Neural progenitor cell (in vitro differentiated cells): ENCODE data around the gene PLCL1. TPM values are rescaled to one million over a fixed set of nuclear protein-coding genes. Genes with fewer than 3 reads are reported as not detected.
A peak's percentile ranks its signal among the peaks of the same experiment; 100 is the strongest.

ENCODE experiments used
- DNase-seq: peaks from one replicate; pipeline ENCODE4 v3.0.0-alpha.2; 2016; ENCODE audit warnings: low spot score
- H2AFZ ChIP-seq: fragments of 200-600 bp; sonication (generic); replicated peaks from 2 replicates; pipeline ENCODE4 v1.6.1; 2016; ENCODE audit warnings: antibody characterized with exemption
- H3F3A ChIP-seq: fragments of 200-600 bp; sonication (generic); 2 replicates; pipeline ENCODE4 v1.6.1; 2016; ENCODE audit warnings: antibody characterized with exemption, low read depth
- H3K27ac ChIP-seq: fragments of 200-600 bp; sonication (generic); 2 replicates; pipeline ENCODE4 v1.5.1; 2016; ENCODE audit warnings: mild to moderate bottlenecking
- H3K27me3 ChIP-seq: fragments of 200-600 bp; sonication (generic); 2 replicates; pipeline ENCODE4 v1.6.1; 2016; ENCODE audit warnings: mild to moderate bottlenecking, moderate library complexity
- H3K36me3 ChIP-seq: fragments of 200-600 bp; sonication (generic); 2 replicates; pipeline ENCODE4 v1.5.1; 2016
- H3K4me1 ChIP-seq: fragments of 200-600 bp; sonication (generic); 2 replicates; pipeline ENCODE4 v1.6.1; 2016; ENCODE audit warnings: mixed run types
- H3K4me2 ChIP-seq: fragments of 200-600 bp; sonication (generic); 2 replicates; pipeline ENCODE4 v1.6.1; 2016
- H3K4me3 ChIP-seq: fragments of 200-600 bp; sonication (generic); 2 replicates; pipeline ENCODE4 v1.5.1; 2016
- H3K79me2 ChIP-seq: fragments of 200-600 bp; sonication (generic); 2 replicates; pipeline ENCODE4 v1.6.1; 2016; ENCODE audit warnings: low read depth
- H3K9ac ChIP-seq: fragments of 200-600 bp; sonication (generic); 2 replicates; pipeline ENCODE4 v1.6.1; 2016
- H3K9me3 ChIP-seq: fragments of 200-600 bp; sonication (generic); 2 replicates; pipeline ENCODE4 v1.5.1; 2016; ENCODE audit warnings: low read depth
- H4K20me1 ChIP-seq: fragments of 200-600 bp; sonication (generic); 2 replicates; pipeline ENCODE4 v1.6.1; 2016; ENCODE audit warnings: low read depth
- H3K27ac Mint-ChIP-seq: 3 replicates; pipeline ENCODE4 v1.8.0; 2021; ENCODE audit warnings: mixed read lengths
- H3K27me3 Mint-ChIP-seq: 2 replicates; pipeline ENCODE4 v1.8.0; 2022; ENCODE audit warnings: low read depth, mild to moderate bottlenecking, inconsistent platforms, moderate library complexity, mixed read lengths; ENCODE audit not compliant: insufficient read depth
- H3K36me3 Mint-ChIP-seq: 3 replicates; pipeline ENCODE4 v1.8.0; 2021; ENCODE audit warnings: mixed read lengths
- H3K4me1 Mint-ChIP-seq: 3 replicates; pipeline ENCODE4 v1.8.0; 2021; ENCODE audit warnings: mixed read lengths
- H3K4me3 Mint-ChIP-seq: 3 replicates; pipeline ENCODE4 v1.8.0; 2021; ENCODE audit warnings: mild to moderate bottlenecking, moderate library complexity, mixed read lengths
- H3K9me3 Mint-ChIP-seq: 3 replicates; pipeline ENCODE4 v1.8.0; 2020; ENCODE audit warnings: mixed read lengths
- CTCF ChIP-seq: fragments of 200-600 bp; sonication (generic); IDR thresholded peaks from 2 replicates; pipeline ENCODE4 v1.5.1; 2017; ENCODE audit warnings: antibody characterized with exemption, mild to moderate bottlenecking
- EZH2 ChIP-seq: fragments of 200-600 bp; sonication (generic); IDR thresholded peaks from 2 replicates; pipeline ENCODE4 v1.6.1; 2017; ENCODE audit warnings: antibody characterized with exemption, mild to moderate bottlenecking, moderate library complexity
- EZH2phosphoT487 ChIP-seq: fragments of 200-600 bp; sonication (generic); IDR thresholded peaks from 2 replicates; pipeline ENCODE4 v1.6.1; 2017; ENCODE audit warnings: antibody characterized with exemption
- total RNA-seq: library from RNA; depleted of rRNA; stranded (reverse); fragments of >200 nt; gene quantifications from 2 replicates; pipeline ENCODE4 v1.2.3, GENCODE V29; 2015; ENCODE audit warnings: low replicate concordance

PLCL1 gene
- total RNA-seq, 1 donor from 2014 or later: 0.41 TPM

GRCh38 chr2:197871780-197872456, 67.5 kb downstream of the PLCL1 start:
- no peak overlapping the region for H3K4me3 Mint-ChIP-seq
- no peak overlapping the region for H3K9ac ChIP-seq
- DNase-seq: peak; percentile 30
- H3F3A ChIP-seq: no peaks in the 10 kb centered on the region
- H3K4me2 ChIP-seq: no peak overlapping the region
- no peaks in the 10 kb centered on the region for H3K36me3 ChIP-seq
- H3K27ac ChIP-seq: no peak overlapping the region
- H3K9me3 Mint-ChIP-seq: no peaks in the 10 kb centered on the region
- no peaks in the 10 kb centered on the region for H3K9me3 ChIP-seq
- no peaks in the 10 kb centered on the region for H3K36me3 Mint-ChIP-seq
- no peaks in the 10 kb centered on the region for H3K79me2 ChIP-seq
- no peak overlapping the region for H3K27ac Mint-ChIP-seq
- H2AFZ ChIP-seq: no peak overlapping the region
- no peaks in the 10 kb centered on the region for H3K27me3 ChIP-seq
- no peaks in the 10 kb centered on the region for H3K27me3 Mint-ChIP-seq
- no peaks in the 10 kb centered on the region for H4K20me1 ChIP-seq
- H3K4me3 ChIP-seq: no peak overlapping the region
- peaks cover 12% of the 10 kb centered on the region for H3K4me1 ChIP-seq
- no peak for TF ChIP-seq EZH2phosphoT487
- no peak for TF ChIP-seq CTCF
- TF ChIP-seq EZH2: no peak
- peaks cover 26% of the 10 kb centered on the region for H3K4me1 Mint-ChIP-seq

GRCh38 chr2:197873293-197873701, 68.9 kb downstream of the PLCL1 start:
- Histone ChIP-seq H3K4me3 (no peak overlapping the region), H3K9ac (no peak overlapping the region), H3K4me1 (peaks cover 12% of the 10 kb centered on the region), H3K36me3 (no peaks in the 10 kb centered on the region), H3K9me3 (no peaks in the 10 kb centered on the region), H3K27me3 (no peaks in the 10 kb centered on the region), H2AFZ (peak overlapping the region; percentile 43), H3K27ac (no peak overlapping the region), H3F3A (no peaks in the 10 kb centered on the region), H3K4me2 (no peak overlapping the region), H4K20me1 (no peaks in the 10 kb centered on the region), H3K79me2 (no peaks in the 10 kb centered on the region)
- Mint-ChIP-seq H3K27me3 (no peaks in the 10 kb centered on the region), H3K4me1 (peaks cover 26% of the 10 kb centered on the region), H3K36me3 (no peaks in the 10 kb centered on the region), H3K9me3 (no peaks in the 10 kb centered on the region), H3K27ac (no peak overlapping the region), H3K4me3 (no peak overlapping the region)
- TF ChIP-seq EZH2phosphoT487: no peak
- TF ChIP-seq CTCF: peak; percentile 0
- DNase-seq: peak; percentile 45

GRCh38 chr2:197875763-197876162, 71.4 kb downstream of the PLCL1 start:
- H3K9ac ChIP-seq: no peak overlapping the region
- H3K27ac ChIP-seq: no peak overlapping the region
- H3K4me3 Mint-ChIP-seq: no peak overlapping the region
- no peaks in the 10 kb centered on the region for H3F3A ChIP-seq
- H3K36me3 Mint-ChIP-seq: no peaks in the 10 kb centered on the region
- no peak overlapping the region for H3K4me2 ChIP-seq
- H3K36me3 ChIP-seq: no peaks in the 10 kb centered on the region
- no peak overlapping the region for H3K4me3 ChIP-seq
- DNase-seq: no peak
- H2AFZ ChIP-seq: no peak overlapping the region
- H3K9me3 ChIP-seq: no peaks in the 10 kb centered on the region
- no peaks in the 10 kb centered on the region for H3K79me2 ChIP-seq
- no peaks in the 10 kb centered on the region for H3K9me3 Mint-ChIP-seq
- no peaks in the 10 kb centered on the region for H3K27me3 ChIP-seq
- H4K20me1 ChIP-seq: no peaks in the 10 kb centered on the region
- H3K27me3 Mint-ChIP-seq: no peaks in the 10 kb centered on the region
- H3K4me1 ChIP-seq: peaks cover 12% of the 10 kb centered on the region
- TF ChIP-seq EZH2phosphoT487: no peak
- H3K4me1 Mint-ChIP-seq: peaks cover 26% of the 10 kb centered on the region
- H3K27ac Mint-ChIP-seq: no peak overlapping the region

- no peaks in the 10 kb centered on the region for H3F3A ChIP-seq
- TF ChIP-seq CTCF (no peak), EZH2phosphoT487 (no peak), EZH2 (no peak)
- H3K9ac ChIP-seq: no peak overlapping the region
- Mint-ChIP-seq H3K36me3 (no peaks in the 10 kb centered on the region), H3K27ac (no peak overlapping the region), H3K4me1 (peaks cover 26% of the 10 kb centered on the region), H3K27me3 (no peaks in the 10 kb centered on the region), H3K9me3 (no peaks in the 10 kb centered on the region), H3K4me3 (no peak overlapping the region)
- no peaks in the 10 kb centered on the region for H3K79me2 ChIP-seq
- peaks cover 12% of the 10 kb centered on the region for H3K4me1 ChIP-seq
- no peak overlapping the region for H3K4me2 ChIP-seq
- no peak overlapping the region for H3K27ac ChIP-seq
- H3K27me3 ChIP-seq: no peaks in the 10 kb centered on the region
- no peaks in the 10 kb centered on the region for H3K9me3 ChIP-seq
- H3K36me3 ChIP-seq: no peaks in the 10 kb centered on the region
- no peaks in the 10 kb centered on the region for H4K20me1 ChIP-seq
- no peak overlapping the region for H2AFZ ChIP-seq
- no peak for DNase-seq
- no peak overlapping the region for H3K4me3 ChIP-seq
Observed at GRCh38 chr2:197876524-197876923, 72.1 kb downstream of the PLCL1 start.
